Naive thymus-derived CD8-positive, alpha-beta T cell (primary cell): ENCODE measurements around the gene NAALADL2. TPM values are rescaled to one million over a fixed set of nuclear protein-coding genes. Genes with fewer than 3 reads are reported as not detected.

Source experiments
- ATAC-seq, 2 donors: fragments of 150-1000 bp; cut with Tn5 transposase in 1 of 2; sonication (Bioruptor Pico), chemical (Tn5 transposase) in 1 of 2; 1 replicate in 1 of 2; 2 replicates in 1 of 2; pipeline ENCODE4 v1.10.0; 2021; ENCODE audit warnings: mild to moderate bottlenecking in 2 of 2, moderate library complexity in 2 of 2
- POLR2A ChIA-PET: fragments of 350-600 bp; sonication (Branson Sonifier 250); formaldehyde crosslinking; loops from one replicate; lab custom pipeline; 2021; ENCODE audit warnings: antibody characterized with exemption; lab: Charles Lee
- DNase-seq, 10 donors: peaks; one replicate each; pipeline versions ENCODE4 v3.0.0 to v3.0.0-alpha.2; 2020 to 2022
- H3K27ac Mint-ChIP-seq, 10 donors: one replicate each; pipeline ENCODE4 v1.8.0; 2020 to 2022; ENCODE audit warnings: mild to moderate bottlenecking in 10 of 10, mixed read lengths in 10 of 10, moderate library complexity in 4 of 10, inconsistent platforms in 1 of 10
- H3K27me3 Mint-ChIP-seq, 5 donors: one replicate each; pipeline ENCODE4 v1.8.0; 2021 to 2022; ENCODE audit warnings: mixed read lengths in 5 of 5
- H3K36me3 Mint-ChIP-seq, 3 donors: one replicate each; pipeline ENCODE4 v1.8.0; 2020 to 2022; ENCODE audit warnings: mixed read lengths in 3 of 3, mild to moderate bottlenecking in 2 of 3, inconsistent platforms in 1 of 3
- H3K4me1 Mint-ChIP-seq, 4 donors: one replicate each; pipeline ENCODE4 v1.8.0; 2021 to 2022; ENCODE audit warnings: mixed read lengths in 4 of 4
- H3K4me3 Mint-ChIP-seq, 10 donors: one replicate each; pipeline ENCODE4 v1.8.0; 2020 to 2022; ENCODE audit warnings: mild to moderate bottlenecking in 10 of 10, mixed read lengths in 10 of 10, moderate library complexity in 6 of 10, inconsistent platforms in 1 of 10
- H3K9me3 Mint-ChIP-seq, 9 donors: one replicate each; pipeline ENCODE4 v1.8.0; 2020 to 2022; ENCODE audit warnings: mixed read lengths in 9 of 9, mild to moderate bottlenecking in 3 of 9, inconsistent platforms in 1 of 9, moderate library complexity in 1 of 9
- polyA plus RNA-seq, 3 donors: library from polyadenylated mRNA; unstranded; fragments of 300-500 nt; fragmentation: Illumina TruSeq; gene quantifications; one replicate each; pipeline ENCODE4 v1.2.3, GENCODE V29; 2021
- total RNA-seq, 8 experiments: library from RNA in 2 of 8; stranded (reverse) in 2 of 8; gene quantifications; one replicate each; pipeline ENCODE4 v1.2.3 and lab custom pipeline; 2021 to 2026

Gene NAALADL2
- total and polyA plus RNA-seq, 5 experiments from 2014 or later = 0.44 to 1.3 (median 0.88) TPM; not detected in 1

DNA sequence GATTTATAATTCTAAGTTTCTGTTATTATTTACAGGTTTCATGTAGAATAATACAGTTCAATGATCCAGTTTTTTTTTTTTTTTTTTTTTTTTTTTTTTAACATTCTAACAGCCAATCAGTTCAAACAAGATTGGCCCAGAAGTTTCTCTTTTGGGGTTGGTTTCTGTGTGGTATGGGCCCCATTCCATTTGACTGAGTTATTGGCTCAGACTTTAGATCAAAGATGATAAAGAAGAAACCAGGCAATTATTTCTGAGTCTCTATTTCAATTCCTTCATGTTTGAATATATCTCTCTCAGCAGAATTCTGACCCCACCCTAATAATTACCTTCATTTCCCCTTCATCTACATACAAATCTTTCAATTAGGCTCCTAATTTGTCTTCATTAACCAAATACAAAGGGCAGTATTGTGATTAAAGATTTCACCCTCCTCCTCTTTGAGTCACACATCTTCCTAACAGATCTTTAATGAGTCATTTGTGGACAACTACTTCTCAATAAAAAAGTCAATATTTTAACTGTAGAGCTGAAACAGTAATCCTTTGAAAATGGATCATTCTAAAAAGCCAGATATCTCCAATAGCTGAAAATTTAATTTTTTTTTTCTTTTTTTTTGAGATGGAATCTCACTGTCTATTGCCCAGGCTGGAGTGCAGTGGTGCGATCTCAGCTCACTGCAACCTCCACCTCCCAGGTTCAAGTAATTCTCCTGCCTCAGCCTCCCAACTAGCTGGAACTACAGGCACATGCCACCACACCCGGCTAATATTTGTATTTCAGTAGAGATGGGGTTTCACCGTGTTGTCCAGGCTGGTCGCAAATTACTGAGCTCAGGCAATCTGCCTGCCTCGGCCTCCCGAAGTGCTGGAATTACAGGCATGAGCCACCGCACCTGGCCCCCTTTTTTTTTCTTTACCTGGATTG, 878.8 kb downstream of the NAALADL2 start:
- ATAC-seq = no peak
- DNase-seq = no peak
- Mint-ChIP-seq H3K4me3 (no peak overlapping the region), H3K27me3 (no peaks in the 10 kb centered on the region), H3K4me1 (no peaks in the 10 kb centered on the region), H3K9me3 (peaks cover 2 to 36% (median 14%) of the 10 kb centered on the region in 9 donors), H3K27ac (no peak overlapping the region), H3K36me3 (peaks cover 0 to 4% (median 0%) of the 10 kb centered on the region in 3 donors)
- POLR2A ChIA-PET = no interaction called here

DNA sequence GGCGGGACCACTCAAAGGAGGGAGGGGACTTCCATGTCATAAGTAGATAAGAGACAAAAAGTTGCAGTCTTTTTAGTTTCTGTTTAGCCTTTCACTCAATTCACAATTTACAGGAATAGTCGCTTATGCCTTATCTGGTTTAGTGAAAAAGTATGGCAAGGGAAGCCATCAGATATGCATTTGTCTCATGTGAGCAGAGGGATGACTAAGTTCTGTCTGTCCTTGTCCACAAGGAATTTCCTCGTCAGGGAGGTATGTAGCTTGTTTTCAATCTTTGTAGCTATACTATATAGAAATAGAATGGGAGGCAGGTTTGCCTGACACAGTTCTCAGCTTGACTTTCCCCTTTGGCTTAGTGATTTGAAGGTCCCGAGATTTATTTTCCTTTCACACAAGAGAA, 882.8 kb downstream of the NAALADL2 start:
- POLR2A ChIA-PET = interaction anchor here (0.6 kb wide), 1 partner anchor 485 kb away, joined by 5 read pairs; no protein-coding TSS in a partner anchor
- DNase-seq (no peak), ATAC-seq (no peak)
- Mint-ChIP-seq H3K36me3 (peaks cover 0 to 4% (median 0%) of the 10 kb centered on the region in 3 donors), H3K4me1 (no peaks in the 10 kb centered on the region), H3K9me3 (peaks cover 2 to 32% (median 10%) of the 10 kb centered on the region in 9 donors), H3K27ac (no peak overlapping the region), H3K27me3 (no peaks in the 10 kb centered on the region), H3K4me3 (no peak overlapping the region)

DNA sequence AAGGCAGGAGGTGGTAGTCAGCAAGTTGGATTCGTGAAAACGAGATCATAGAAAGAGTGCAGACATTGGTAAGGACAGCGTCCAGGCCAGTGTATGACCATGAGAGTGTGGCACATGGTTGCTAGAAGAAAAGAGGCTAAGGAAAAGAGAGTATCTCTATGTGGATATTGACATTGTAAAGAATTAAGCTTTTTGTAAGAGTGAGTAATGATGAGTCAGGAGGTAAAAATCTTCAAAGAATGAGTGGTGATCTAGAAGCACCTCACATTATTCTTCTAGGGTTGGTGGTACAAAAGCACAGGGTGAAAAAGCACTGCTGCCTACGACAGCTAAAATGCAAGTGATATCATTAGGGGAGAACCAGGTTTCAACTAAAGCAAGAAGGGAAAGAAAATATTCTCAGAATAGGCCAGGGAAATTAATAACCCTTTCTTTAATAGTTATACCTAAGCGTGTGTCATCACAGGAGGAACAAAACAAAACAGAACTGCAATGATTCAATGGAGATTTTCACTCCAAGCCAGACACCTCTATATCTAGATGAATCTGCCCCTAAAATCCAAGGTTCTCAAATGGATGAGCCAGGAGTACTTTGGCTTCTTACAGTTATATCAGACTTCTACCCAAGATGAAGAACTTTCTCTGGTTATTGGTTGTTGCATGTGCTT, 884.7 kb downstream of the NAALADL2 start:
- H3K27ac Mint-ChIP-seq = no peak overlapping the region
- ATAC-seq (no peak), DNase-seq (no peak)
- POLR2A ChIA-PET = no interaction called here
- H3K9me3 Mint-ChIP-seq = peaks cover 2 to 28% (median 9%) of the 10 kb centered on the region in 9 donors
- no peaks in the 10 kb centered on the region for H3K27me3 Mint-ChIP-seq
- H3K4me3 Mint-ChIP-seq = no peak overlapping the region
- H3K36me3 Mint-ChIP-seq = peaks cover 0 to 4% (median 0%) of the 10 kb centered on the region in 3 donors
- H3K4me1 Mint-ChIP-seq = no peaks in the 10 kb centered on the region

DNA sequence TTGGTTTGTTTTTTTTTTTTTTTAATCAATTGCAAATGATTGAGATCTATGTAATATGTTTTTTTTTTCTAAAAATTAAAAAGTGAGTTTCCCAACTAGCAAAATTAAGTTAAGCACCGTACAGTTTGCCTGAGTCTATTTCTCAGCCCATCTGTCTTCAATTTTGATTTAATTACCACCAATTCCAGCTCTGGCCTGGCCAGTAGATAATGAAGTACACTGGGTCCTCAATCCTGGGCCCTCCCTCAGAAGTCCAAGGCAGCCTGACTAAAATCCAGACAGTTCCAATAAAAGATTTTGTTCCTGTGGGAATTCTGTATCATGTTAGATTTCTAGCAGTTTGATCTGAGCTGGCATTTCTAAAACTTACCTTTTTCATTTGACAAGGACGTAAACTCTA, 887.2 kb downstream of the NAALADL2 start:
- POLR2A ChIA-PET = no interaction called here
- H3K4me1 Mint-ChIP-seq = no peaks in the 10 kb centered on the region
- H3K4me3 Mint-ChIP-seq = no peak overlapping the region
- peaks cover 0 to 4% (median 0%) of the 10 kb centered on the region in 3 donors for H3K36me3 Mint-ChIP-seq
- ATAC-seq = no peak
- DNase-seq = no peak
- peaks cover 0 to 21% (median 9%) of the 10 kb centered on the region in 9 donors for H3K9me3 Mint-ChIP-seq
- H3K27ac Mint-ChIP-seq = no peak overlapping the region
- no peaks in the 10 kb centered on the region for H3K27me3 Mint-ChIP-seq

DNA sequence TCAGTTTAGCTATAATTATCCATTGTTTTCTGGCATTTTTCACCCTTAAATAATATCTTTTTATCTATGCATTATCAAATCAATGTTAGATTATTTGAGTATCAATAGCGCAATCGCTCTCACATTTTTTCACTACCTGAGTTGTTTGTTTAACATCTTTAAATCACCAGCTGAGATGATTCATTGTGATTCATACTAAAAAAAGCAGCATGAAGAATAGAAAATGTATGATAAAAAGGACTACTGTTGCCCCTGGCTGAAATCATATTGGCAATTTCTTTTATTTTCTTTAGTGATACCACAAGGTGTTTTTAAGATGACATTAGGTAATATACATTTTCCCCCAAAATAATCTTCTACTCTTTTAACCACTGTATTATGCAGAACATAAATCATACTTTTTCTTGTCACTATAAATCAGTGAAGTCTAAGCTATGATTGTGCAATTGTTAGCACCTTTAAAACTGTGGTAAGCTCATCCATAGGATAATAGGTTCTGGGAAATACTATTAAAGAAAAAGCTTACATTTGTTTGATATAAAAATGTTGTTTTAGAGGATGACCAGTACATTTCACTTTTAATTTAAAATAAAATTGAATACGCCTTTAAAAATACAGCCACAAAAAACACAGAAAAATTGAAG, 889.1 kb downstream of the NAALADL2 start:
- Mint-ChIP-seq H3K36me3 (no peaks in the 10 kb centered on the region), H3K27me3 (no peaks in the 10 kb centered on the region), H3K9me3 (peaks cover 0 to 8% (median 5%) of the 10 kb centered on the region in 9 donors), H3K27ac (no peak overlapping the region), H3K4me3 (no peak overlapping the region), H3K4me1 (no peaks in the 10 kb centered on the region)
- no peak for ATAC-seq
- POLR2A ChIA-PET = no interaction called here
- no peak for DNase-seq

DNA sequence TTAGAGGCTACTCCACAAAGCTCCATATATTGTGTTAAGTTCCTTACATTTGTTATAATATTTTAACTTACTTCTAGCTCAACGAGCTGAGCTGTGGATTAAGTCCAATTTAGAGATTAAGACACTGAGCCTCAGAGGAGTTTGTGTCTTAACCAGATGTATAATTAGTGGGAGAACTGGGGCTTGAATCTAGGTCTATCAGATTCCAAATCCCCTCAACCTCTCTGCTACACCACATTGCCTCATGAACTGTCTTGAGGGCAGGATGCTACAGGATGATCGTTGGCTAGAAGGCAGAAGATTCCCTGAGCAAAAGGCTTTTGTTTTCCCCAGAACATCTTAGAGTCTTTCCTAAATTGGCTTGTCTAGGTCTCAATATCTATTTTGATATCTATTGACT, 890.8 kb downstream of the NAALADL2 start:
- H3K4me3 Mint-ChIP-seq = no peak overlapping the region
- ATAC-seq = no peak
- DNase-seq = no peak
- H3K36me3 Mint-ChIP-seq = no peaks in the 10 kb centered on the region
- no peaks in the 10 kb centered on the region for H3K27me3 Mint-ChIP-seq
- no peaks in the 10 kb centered on the region for H3K4me1 Mint-ChIP-seq
- H3K9me3 Mint-ChIP-seq = peaks cover 0 to 5% (median 0%) of the 10 kb centered on the region in 9 donors
- H3K27ac Mint-ChIP-seq = no peak overlapping the region
- POLR2A ChIA-PET = no interaction called here

DNA sequence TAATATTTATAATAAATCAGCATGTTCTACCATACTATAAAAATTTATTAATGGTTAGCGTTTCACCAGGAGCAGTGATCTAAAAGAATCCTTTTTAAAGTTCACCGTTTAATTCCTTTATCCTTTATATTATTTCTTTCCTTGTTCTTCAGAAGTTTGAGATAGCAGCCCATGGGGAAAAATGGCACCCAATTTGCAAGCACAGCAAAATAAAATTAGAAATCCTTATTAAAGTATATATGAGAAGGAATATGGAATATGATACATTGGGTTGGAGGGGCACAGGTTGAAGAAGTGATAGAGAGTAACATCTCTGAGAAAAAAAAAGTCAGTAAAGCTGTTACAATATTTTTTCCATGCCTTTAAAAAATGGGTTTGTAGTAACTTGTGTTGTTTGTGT, 892.0 kb downstream of the NAALADL2 start:
- Mint-ChIP-seq H3K4me1 (no peaks in the 10 kb centered on the region), H3K36me3 (no peaks in the 10 kb centered on the region), H3K9me3 (peaks cover 0 to 5% (median 0%) of the 10 kb centered on the region in 9 donors), H3K27ac (no peak overlapping the region), H3K27me3 (no peaks in the 10 kb centered on the region), H3K4me3 (no peak overlapping the region)
- ATAC-seq (no peak), DNase-seq (no peak)
- POLR2A ChIA-PET = no interaction called here

DNA sequence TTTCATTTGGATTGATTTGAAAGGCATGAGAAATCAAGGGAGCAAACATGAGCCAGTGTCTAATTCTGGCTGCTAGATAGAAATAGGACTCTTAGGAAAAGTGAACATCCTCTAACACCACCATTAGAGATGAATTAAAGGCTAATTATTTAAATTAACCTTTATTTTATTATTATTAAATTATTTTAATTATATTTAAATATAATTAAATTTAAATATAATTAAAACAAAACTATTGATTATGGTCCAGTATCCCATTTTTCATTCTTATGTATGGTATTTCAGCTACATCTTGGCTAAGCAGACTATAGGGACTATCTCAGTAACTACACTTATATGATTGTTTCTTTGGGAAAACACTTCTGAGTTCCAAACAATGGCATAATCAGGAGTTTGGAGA, 904.8 kb downstream of the NAALADL2 start:
- Mint-ChIP-seq H3K9me3 (peaks cover 0 to 6% (median 0%) of the 10 kb centered on the region in 9 donors), H3K4me3 (no peak overlapping the region), H3K27ac (no peak overlapping the region), H3K4me1 (no peaks in the 10 kb centered on the region), H3K27me3 (no peaks in the 10 kb centered on the region), H3K36me3 (no peaks in the 10 kb centered on the region)
- DNase-seq = no peak
- ATAC-seq = no peak
- POLR2A ChIA-PET = no interaction called here

DNA sequence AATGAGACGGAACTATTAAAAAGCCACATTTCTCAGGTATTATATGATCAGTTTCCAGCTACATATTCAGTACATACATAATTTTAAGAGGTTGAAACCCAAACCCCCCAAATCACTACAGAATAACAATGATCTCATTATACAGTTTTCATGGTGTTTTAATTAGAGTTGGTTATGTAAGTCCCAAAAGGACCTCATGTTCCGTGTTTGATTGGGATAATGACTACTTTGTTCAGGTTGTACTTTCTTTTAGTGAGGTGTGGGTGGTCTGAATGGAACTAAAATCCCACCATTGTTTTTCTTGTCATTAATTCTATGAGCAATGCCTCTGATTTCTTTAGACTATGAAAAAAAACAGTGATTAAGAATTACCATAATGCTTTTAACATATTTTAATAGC, 905.6 kb downstream of the NAALADL2 start:
- Mint-ChIP-seq H3K27me3 (no peaks in the 10 kb centered on the region), H3K4me1 (no peaks in the 10 kb centered on the region), H3K9me3 (peaks cover 0 to 6% (median 0%) of the 10 kb centered on the region in 9 donors), H3K27ac (no peak overlapping the region), H3K36me3 (no peaks in the 10 kb centered on the region), H3K4me3 (no peak overlapping the region)
- DNase-seq (no peak), ATAC-seq (no peak)
- POLR2A ChIA-PET = no interaction called here

DNA sequence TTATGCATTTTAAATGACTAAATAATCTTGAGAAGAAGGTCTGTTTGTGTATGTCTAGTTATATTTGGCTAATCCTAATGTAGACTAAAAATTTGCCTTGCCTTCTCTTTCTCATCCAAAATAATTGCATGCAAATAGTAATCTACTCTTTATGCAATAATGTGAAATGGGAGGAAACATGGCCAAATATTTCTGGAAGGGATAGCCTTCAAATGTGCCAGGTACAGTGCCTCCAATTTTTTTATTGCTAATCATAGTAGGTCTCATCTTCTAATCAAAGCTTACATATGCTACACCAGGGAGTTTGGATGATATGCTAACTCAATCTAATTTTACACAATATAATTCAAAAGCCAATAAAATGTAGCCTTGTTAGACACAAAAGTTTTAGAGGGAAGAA, 911.3 kb downstream of the NAALADL2 start:
- H3K27me3 Mint-ChIP-seq = no peaks in the 10 kb centered on the region
- H3K4me1 Mint-ChIP-seq = no peaks in the 10 kb centered on the region
- no peak overlapping the region for H3K4me3 Mint-ChIP-seq
- H3K9me3 Mint-ChIP-seq = peaks cover 0 to 3% (median 0%) of the 10 kb centered on the region in 9 donors
- POLR2A ChIA-PET = no interaction called here
- no peak for ATAC-seq
- DNase-seq = no peak
- H3K36me3 Mint-ChIP-seq = no peaks in the 10 kb centered on the region
- H3K27ac Mint-ChIP-seq = no peak overlapping the region

DNA sequence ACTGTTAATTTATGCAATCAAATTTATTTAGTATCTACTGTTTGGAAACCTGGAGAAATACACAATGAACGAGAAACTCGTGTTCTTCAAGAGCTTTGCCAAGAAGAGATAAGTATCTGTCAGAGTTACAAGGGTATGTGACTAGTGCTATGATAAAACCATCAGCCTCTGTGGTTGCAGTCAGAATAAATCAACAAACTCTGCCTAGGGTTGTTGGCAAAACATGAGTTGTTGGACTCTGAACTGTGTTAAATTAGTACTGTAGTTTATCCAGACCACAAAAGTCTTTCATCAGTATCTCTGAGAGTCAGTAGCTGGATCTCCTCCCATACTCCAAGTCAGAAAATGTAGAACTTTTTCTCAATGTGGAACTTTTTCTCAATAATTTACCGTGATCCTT, 918.4 kb downstream of the NAALADL2 start:
- ATAC-seq = no peak
- no peak overlapping the region for H3K4me3 Mint-ChIP-seq
- H3K27ac Mint-ChIP-seq = no peak overlapping the region
- H3K36me3 Mint-ChIP-seq = no peaks in the 10 kb centered on the region
- H3K4me1 Mint-ChIP-seq = no peaks in the 10 kb centered on the region
- no peak for DNase-seq
- POLR2A ChIA-PET = no interaction called here
- H3K27me3 Mint-ChIP-seq = no peaks in the 10 kb centered on the region
- peaks cover 0 to 7% (median 0%) of the 10 kb centered on the region in 9 donors for H3K9me3 Mint-ChIP-seq

DNA sequence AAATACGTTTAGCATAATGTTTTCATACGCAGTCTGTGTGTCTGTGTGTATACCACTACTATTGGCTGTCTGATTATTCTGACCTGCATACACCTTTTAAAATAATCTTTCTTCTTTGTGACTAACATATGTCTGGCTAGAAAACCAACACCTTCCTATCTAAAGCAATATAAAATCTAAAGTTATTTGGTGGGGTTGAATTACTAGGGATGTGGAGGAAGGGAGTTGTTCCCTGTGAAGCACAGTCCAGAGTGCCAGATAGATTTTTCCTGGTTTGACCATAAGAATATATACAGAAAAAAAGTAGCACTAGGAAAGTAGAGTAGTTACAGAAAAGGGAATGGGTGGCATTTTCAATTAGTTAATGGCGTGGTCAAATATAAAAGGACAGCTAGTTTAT, 918.8 kb downstream of the NAALADL2 start:
- Mint-ChIP-seq H3K4me3 (no peak overlapping the region), H3K27ac (no peak overlapping the region), H3K27me3 (no peaks in the 10 kb centered on the region), H3K36me3 (no peaks in the 10 kb centered on the region), H3K4me1 (no peaks in the 10 kb centered on the region), H3K9me3 (peaks cover 0 to 7% (median 0%) of the 10 kb centered on the region in 9 donors)
- POLR2A ChIA-PET = no interaction called here
- ATAC-seq (no peak), DNase-seq (no peak)

DNA sequence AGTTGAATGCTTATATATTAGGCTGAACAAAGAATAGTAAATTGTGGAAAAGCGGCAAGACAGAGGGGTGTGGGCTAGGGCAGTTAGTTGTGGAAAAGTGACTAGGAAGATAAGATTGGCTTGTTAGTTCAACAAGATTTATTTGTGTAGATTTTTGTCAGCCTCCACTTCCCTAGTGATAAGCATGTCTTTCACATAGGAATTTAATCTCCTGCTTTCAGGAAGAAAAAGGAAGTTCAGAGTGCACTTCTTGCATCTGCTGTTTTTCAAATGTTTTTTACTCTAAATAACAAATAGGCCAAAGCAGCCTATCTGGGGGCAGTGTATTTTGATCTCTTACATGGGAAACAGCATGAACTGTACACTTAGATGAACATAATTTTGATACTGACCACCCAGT, 919.9 kb downstream of the NAALADL2 start:
- no peak overlapping the region for H3K4me3 Mint-ChIP-seq
- no peak overlapping the region for H3K27ac Mint-ChIP-seq

More for the DNA sequence above, 919.9 kb downstream of the NAALADL2 start:
- Mint-ChIP-seq H3K36me3 (no peaks in the 10 kb centered on the region), H3K27me3 (no peaks in the 10 kb centered on the region), H3K9me3 (peaks cover 0 to 7% (median 0%) of the 10 kb centered on the region in 9 donors), H3K4me1 (no peaks in the 10 kb centered on the region)
- POLR2A ChIA-PET = no interaction called here
- ATAC-seq (no peak), DNase-seq (no peak)
